Activated T-cell treated with anti-CD3 and anti-CD28 coated beads, Interleukin-2, amount 50 U/mL, for 48 hours (primary cell): ENCODE measurements around the gene ZNF319.

ENCODE experiments used
- DNase-seq, 2 experiments: peaks; one replicate each; pipeline ENCODE4 v3.0.0-alpha.2; 2020

ZNF319 gene

DNA sequence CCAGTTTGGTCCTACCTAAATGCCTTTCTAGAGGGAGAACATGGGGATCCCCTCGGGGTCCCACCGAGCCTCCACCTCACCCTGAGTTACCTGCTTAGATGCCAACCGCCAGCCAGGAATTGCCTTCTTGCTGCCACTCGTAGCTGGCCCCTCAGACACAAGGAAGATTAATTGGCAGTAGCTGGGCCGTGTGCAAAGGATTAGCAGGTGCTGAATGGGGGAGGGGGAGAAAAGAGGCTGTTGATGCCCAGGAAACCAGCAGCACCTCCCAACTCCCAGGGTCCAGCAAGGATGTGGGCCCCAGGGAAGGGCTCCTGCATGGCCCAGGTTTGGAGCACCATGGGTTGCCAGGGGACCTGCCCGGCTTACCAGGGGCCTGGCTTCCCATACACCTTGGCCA, 29.5 kb downstream of the ZNF319 start, which contains the start of gene CNGB1:
CNGB1 (minus strand) TSS at position 159 of the 400 bp plus-strand sequence. CDS start 3,842 bp downstream, outside the sequence.
- DNase-seq: no peak

GRCh38 chr16:57970319-57970718, 30.2 kb downstream of the ZNF319 start:
- DNase-seq: no peak

DNA sequence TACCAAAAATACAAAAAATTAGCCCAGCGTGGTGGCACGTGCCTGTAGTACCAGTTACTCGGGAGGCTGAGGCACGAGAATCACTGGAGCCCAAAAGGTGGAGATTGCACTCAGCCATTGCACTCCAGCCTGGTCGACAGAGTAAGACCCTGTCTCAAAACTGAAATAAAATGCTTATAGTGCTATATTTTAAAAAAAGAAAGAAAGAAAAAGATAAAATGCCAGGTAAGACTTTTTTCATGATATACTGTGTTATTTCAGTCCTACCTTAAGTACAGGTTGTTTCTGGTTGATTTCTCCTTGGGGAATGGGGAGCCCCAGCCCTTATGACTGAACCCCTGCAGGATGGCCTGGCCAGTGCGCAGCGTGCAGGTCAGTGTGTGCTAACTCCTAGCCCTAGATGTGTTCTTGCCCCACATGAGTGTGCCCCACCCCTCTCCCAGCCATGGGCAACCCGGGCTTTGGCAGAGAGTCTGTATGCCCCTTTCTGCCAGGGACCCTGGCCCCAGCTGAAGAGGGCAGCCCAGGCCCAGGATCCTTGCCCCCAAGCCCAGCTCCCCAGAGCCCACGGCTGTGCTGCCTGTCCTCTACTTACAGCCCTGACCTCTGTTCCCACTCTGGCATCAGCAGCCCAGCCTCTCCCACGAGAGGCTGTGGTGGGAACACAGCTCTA, 30.9 kb downstream of the ZNF319 start:
- DNase-seq: no peak

- no peak for DNase-seq
These were observed 32.6 kb downstream of the ZNF319 start for GRCh38 chr16:57967916-57968315.

- no peak for DNase-seq
These were observed 33.5 kb downstream of the ZNF319 start for GRCh38 chr16:57966986-57967385.

- no peak for DNase-seq
These were observed 34.2 kb downstream of the ZNF319 start for GRCh38 chr16:57966204-57966771.

GRCh38 chr16:57964157-57964700, 36.2 kb downstream of the ZNF319 start:
- no peak for DNase-seq

GRCh38 chr16:57962756-57963155, 37.7 kb downstream of the ZNF319 start:
- DNase-seq: no peak

GRCh38 chr16:57962046-57962445, 38.4 kb downstream of the ZNF319 start:
- DNase-seq: no peak

- no peak for DNase-seq
These were observed 38.9 kb downstream of the ZNF319 start for GRCh38 chr16:57961538-57961937.

DNA sequence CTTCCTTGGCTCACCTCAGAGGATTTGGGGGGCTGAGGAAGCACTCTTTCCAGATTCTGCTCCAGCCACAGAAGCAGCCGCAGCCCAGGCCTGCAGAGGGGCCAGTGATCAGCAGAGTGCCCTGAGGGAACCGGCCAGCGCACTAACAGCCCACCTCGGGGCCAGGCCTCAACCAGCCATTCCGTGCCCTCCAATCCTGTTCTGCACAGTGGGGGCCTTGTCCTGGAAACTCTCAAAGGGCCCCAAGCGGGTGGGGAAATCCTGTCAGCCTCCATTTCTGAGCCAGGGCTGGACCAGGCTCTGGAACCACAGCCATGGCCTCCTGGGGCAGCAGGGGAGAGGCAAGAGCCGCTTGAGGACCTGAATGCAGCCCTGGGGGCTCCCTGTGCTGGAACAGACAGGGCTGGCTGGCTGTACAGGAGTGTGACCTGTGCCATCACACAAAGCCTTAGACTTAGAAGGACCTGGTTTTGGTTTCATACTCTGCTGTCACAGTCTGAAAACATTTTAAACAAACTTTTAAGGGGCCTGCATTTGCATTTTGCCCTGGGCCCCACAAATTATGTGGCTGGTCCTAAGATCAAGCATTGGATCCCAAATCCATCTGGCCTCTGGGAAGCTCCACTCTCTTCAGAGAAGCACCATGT, 39.5 kb downstream of the ZNF319 start:
- DNase-seq: no peak

DNA sequence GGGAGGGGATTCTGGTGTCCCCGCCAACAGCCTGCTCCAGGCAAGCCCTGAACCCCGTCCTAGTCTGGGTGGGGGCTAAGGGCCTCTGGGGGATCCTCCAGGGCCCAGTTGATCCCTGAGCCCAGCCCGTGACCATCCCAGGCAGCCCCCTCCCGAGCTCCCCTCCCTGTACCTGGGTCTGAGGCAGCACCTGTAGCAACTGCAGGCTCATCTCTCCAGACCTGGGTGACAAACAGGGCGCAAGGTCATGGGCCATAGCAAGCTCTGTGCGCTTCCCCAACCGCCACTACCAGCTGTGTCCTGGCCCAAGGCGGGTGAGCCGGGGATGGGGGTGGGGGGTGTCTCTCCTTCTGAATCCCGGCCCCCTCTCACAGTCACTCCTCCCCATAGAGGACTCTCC, 40.2 kb downstream of the ZNF319 start:
- DNase-seq: no peak

DNA sequence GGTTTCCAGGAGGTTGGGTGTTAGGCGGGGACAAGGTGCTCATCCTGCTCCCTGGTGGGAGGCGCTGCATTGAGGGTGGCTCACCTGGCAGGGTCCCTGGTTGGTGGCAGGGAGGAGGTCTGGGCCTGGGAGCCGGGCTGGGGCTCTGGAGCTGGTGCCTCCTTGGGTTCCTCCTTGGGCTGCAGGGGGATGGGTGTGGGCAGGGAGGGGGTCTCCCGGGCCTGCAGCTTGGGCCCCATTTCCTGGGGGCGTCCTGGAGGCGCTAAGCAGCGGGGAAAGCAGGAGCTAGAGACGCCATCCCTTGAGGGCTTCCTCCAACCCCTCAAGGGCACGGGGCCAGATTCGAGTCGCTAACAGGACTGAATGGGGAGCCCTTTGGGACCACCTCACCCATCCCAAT, 40.7 kb downstream of the ZNF319 start:
- DNase-seq: no peak

DNA sequence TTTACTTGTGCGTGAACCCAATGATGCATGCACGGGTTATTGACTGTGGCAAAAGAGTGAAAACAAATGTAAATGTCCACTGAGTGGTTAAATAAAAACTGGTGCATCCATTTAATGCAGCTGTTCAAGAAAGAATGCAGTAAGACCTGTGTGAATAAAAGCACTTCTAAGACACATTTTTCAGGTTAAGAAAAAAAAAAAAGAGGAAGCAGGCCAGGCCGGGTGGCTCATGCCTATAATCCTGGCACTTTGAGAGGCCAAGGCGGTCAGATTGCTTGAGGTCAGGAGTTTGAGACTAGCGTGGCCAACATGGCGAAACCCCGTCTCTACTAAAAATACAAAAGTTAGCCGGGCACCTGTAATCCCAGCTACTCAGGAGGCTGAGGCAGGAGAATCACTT, 41.4 kb downstream of the ZNF319 start:
- no peak for DNase-seq

GRCh38 chr16:57958544-57958943, 41.9 kb downstream of the ZNF319 start:
- no peak for DNase-seq

DNA sequence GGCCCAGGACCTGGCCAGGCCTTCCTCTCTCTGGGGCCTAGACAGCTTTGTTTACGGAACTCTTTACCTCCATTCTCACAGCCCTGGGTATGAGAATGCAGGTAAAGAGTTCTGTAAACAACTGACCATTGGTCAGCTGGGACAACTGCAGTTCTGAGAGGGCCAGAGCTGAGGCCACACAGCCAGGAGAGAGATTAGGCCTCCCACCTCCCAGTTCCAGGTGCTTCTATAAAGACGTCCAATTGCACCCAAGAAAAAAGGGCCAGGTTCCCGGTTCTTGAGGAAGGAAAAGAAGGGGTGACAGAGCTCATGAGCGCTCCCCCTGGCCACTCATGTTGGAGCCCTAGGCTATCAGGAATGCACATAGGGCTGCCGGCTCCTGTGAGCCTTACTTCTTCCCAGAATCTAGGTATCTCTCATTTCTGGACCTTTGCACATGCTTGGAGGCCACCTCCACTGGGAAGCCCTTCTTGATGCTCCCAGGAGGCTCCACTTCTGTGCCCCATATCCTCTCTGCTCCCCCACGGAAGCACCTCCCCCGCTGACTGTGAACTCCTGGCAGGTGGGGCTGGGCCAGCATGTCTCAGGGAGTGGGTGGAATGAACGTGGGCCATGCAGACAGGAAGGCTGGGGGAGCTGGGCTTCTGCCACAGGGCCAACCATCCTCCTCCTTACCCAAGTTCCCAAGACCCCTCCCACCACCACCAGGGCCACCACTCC, 42.6 kb downstream of the ZNF319 start:
- no peak for DNase-seq

DNA sequence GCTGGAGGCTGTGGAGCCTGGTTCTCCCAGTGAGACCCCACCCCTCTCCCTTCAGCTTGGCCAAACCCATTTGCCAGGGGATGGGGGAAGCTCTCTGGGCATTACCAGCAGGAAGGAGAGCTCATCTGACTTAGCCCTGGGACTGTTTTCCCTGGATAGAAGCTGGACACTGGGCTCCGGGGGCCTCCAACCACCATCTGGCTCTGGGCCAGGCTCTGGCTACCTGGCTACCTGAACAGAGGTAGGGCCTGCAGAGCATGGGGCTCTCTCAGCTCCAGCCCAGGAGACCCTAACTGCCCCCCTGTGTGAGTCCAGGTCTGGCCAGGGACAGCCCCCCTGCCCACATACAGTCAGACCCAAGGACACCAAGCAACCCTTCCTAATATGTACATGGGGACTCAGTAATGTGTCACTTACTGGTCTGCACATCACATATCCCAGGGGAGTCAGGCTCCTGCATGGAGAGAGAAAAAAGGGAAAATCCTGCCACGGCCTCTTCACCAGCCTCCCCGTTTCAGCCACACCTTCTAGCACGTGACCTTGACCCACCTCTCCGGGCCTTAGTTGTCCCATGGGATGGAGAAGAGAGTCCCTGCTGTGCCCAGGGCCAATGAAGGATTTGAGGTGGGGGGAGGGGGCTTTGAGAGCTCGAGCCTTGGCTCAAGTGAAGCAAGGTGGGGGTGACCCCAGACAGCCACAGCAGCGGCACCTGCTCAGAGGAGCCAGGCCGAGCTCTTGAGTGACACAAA, 43.4 kb downstream of the ZNF319 start:
- no peak for DNase-seq

- DNase-seq: no peak
These were observed 44.1 kb downstream of the ZNF319 start for GRCh38 chr16:57956270-57956808.

- no peak for DNase-seq
These were observed 44.8 kb downstream of the ZNF319 start for GRCh38 chr16:57955572-57956188.

DNA sequence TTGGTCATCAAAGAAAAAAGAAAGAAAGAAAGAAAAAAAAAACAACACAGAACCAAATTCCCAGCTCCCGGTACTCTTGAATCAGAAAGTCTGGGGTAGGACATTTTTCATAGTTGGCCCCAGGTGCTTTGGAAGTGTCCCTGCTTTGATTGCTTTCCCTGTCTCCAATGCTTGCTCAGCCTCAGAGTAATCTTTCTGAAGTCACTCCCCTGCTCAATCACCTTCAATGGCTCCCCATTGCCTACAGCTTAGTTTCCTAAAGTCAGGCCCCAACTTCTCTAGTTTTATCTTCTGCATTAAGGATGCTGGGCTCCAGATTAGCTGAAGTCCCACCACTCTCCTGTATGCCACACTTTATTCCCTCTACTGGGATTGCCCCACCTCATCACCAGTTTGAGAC, 46.6 kb downstream of the ZNF319 start:
- DNase-seq: no peak

DNA sequence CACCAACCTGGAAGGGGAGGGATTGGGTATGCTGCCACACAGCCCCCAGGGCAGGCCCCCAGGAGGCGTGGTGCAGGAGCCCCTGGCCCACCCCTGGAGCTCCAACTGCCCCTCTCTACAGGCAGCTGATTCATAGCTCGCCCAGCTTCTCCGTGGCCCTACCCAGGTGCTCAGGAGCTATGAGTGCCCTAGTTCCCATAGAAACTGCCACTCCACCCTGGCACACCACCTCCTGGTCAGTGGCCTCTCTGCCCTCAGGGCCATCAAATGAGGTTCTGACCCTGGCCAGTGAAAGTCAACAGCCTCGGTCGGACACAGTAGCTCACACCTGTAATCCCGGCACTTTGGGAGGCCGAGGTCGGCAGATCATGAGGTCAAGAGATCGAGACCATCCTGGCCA, 47.6 kb downstream of the ZNF319 start:
- DNase-seq: no peak
